G401.6 (cell line): ENCODE results near the gene ANKRD33B.

Experiments used
- FAIRE-seq: peaks from 2 replicates; lab custom pipeline; 2012; peaks lifted over from hg19 to GRCh38; lab: Jason Lieb, UNC

Gene ANKRD33B

GRCh38 chr5:10679336-10679988 is 115.6 kb downstream of the ANKRD33B start:
- FAIRE-seq = no peak

- no peak for FAIRE-seq
These were observed 117.1 kb downstream of the ANKRD33B start for GRCh38 chr5:10680876-10681481.

- FAIRE-seq = no peak
These were observed 118.1 kb downstream of the ANKRD33B start for GRCh38 chr5:10681731-10682679.

GRCh38 chr5:10682801-10683525 is 119.1 kb downstream of the ANKRD33B start:
- no peak for FAIRE-seq

- FAIRE-seq = no peak
These were observed 120.6 kb downstream of the ANKRD33B start for GRCh38 chr5:10684303-10685086.

GRCh38 chr5:10685115-10685521 is 121.2 kb downstream of the ANKRD33B start:
- no peak for FAIRE-seq

GRCh38 chr5:10686890-10687289 is 123.0 kb downstream of the ANKRD33B start:
- no peak for FAIRE-seq

- FAIRE-seq = no peak
These were observed 124.8 kb downstream of the ANKRD33B start for GRCh38 chr5:10688651-10689171.

- FAIRE-seq = no peak
These were observed 125.7 kb downstream of the ANKRD33B start for GRCh38 chr5:10689391-10690081.

- FAIRE-seq = no peak
These were observed 126.9 kb downstream of the ANKRD33B start for GRCh38 chr5:10690460-10691440.

- no peak for FAIRE-seq
These were observed 128.2 kb downstream of the ANKRD33B start for GRCh38 chr5:10691826-10692785.

GRCh38 chr5:10695055-10695649 is 131.3 kb downstream of the ANKRD33B start:
- FAIRE-seq = no peak

GRCh38 chr5:10695759-10696543 is 132.1 kb downstream of the ANKRD33B start:
- no peak for FAIRE-seq

GRCh38 chr5:10699281-10699874 is 135.5 kb downstream of the ANKRD33B start:
- FAIRE-seq = no peak

- no peak for FAIRE-seq
These were observed 136.1 kb downstream of the ANKRD33B start for GRCh38 chr5:10699987-10700386.

GRCh38 chr5:10700516-10700915 is 136.6 kb downstream of the ANKRD33B start:
- FAIRE-seq = no peak
